H54 (cell line): Measurements from ENCODE around the gene USPL1.
"Not testable (repeated sequence)": the region's sequence is repeated elsewhere in the genome, so short reads cannot be mapped to it uniquely, and the experiment has no call there.

Source experiments
- DNase-seq: peaks from one replicate; pipeline ENCODE4 v3.0.0; 2011; ENCODE audit warnings: low spot score, mixed read lengths; ENCODE audit not compliant: insufficient read length
- FAIRE-seq: peaks from 3 replicates; lab custom pipeline; 2011; peaks lifted over from hg19 to GRCh38; lab: Jason Lieb, UNC
- POLR2A ChIP-seq: IDR thresholded peaks from 2 replicates; pipeline ENCODE4 v1.6.1; 2011; ENCODE audit warnings: low read depth, mild to moderate bottlenecking, low read length

The USPL1 gene

DNA sequence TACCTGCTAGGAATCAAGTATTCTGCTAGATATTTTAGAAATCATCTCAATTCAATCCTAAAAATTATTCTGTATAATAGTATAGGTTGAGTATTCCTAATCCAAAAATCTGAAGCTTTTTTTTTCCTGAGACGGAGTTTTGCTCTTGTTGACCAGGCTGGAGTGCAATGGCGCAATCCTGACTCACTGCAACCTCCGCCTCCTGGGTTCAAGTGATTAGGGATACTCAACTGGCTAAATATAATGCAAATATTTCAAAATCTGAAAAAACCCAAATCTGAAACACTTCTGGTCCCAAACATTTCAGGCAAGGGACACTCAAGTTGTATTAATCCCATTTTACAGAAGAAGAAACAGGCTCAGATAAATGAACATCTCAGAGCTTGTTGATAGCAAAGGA, 17.2 kb upstream of the USPL1 start:
- FAIRE-seq (no peak), DNase-seq (no peak)
- no peak for TF ChIP-seq POLR2A

DNA sequence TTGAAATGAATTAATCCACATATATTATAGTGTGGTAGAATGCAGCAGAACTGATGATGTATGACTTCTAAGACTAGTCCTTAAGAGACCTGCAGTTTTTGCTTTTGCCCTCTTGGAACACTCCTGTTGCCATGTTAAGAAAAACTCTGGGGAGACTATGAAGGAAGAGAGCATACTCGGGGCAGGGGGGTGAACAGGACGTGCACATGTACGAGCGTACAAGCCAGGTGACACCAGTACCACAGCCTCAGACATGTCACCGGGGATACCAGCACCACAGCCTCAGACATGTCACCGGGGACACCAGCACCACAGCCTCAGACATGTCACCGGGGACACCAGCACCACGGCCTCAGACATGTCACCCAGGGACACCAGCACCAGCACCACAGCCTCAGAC, 15.9 kb upstream of the USPL1 start:
- DNase-seq (no peak), FAIRE-seq (no peak)
- no peak for TF ChIP-seq POLR2A

DNA sequence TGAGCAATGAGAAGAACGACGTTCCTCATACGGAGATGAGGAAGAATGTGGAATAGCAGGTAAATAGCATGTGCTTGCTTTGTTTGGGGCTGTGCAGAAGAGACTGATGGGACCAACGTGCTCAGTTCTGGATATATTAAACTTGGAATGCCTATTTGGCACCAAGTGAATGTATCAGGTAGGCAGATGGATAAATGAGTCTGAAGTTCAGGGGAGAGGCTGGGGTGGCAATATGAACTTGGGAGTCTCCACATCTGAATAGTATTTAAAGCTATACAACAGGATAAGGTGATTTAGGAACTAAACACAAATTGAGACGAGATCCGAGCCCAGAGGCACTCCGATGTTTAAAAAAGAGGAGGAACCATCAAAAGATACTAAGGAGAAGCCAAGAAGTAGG, 12.7 kb upstream of the USPL1 start:
- FAIRE-seq = no peak
- no peak for TF ChIP-seq POLR2A
- DNase-seq = no peak

DNA sequence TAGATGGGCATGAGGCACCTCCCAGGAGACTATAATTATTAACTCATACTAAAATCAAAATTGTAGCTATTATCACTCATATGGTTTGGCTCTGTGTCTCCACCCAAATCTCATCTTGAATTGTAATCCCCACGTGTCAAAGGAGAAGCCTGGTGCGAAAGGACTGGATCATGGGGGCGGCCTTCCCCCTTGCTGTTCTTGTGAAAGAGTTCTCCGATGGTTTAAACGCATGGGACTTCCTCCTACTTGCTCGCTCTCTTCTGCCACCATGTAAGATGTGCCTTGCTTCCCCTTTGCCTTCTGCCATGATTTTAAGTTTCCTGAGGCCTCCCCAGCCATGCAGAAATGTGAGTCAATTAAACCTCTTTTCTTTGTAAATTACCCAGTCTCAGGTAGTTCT, 10.5 kb upstream of the USPL1 start:
- not testable (repeated sequence) for FAIRE-seq, DNase-seq

DNA sequence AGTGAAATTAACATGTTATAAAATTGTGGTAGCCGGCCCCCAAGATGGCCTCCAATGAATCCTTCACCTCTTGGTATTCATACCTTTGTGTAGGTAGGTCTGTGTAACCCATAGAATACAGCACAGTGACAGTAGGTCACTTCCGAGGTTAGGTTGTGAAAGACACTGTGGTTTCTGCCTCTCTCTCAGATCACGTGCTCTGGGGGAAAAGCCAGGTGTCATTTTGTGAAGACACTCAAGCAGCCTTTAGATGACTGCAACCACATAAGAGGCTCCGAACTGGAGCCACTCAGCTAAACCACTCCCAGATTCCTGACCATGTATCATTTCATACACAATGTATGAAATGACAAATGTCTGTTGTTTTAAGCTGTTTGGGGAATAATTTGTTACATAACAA, 9.8 kb upstream of the USPL1 start:
- DNase-seq = no peak
- TF ChIP-seq POLR2A = no peak
- FAIRE-seq = no peak

DNA sequence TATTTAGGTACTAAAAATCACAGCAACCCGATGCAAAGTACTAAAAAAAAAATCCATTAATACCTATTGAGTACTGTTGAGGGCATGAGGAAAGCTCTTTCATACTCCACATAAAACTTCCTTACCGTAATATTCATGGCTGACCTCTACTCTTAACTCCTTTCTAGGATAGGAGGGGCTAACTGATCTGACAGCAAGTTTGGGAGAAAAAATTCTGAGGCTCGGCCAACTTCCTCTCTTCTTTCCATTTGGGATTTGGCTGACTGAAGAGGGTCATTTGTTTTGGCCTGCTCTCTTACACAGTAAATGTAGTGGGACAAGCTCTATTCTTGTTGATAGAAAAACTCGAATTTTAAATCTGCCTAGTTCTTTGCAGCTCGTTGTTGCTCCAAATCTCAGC, 9.4 kb upstream of the USPL1 start:
- TF ChIP-seq POLR2A = no peak
- DNase-seq (no peak), FAIRE-seq (no peak)

DNA sequence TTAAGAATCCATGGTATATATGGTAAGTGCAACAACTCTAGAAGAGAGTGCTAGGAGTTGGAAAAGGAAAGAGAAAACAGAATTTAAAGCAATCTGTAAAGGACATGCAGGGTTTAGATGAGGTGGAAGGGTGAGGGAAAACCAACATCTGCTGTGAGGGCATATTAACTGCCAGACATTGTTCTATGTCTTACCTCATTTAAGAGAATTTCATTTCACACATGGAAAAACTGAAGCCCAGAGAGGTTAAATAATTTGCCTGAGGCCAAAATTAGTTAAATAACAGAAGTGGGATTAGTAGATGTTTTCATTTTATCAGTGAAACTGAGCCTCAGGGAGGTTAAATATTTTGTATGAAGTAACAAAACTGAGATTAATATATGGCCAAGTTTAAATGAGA, 7.4 kb upstream of the USPL1 start:
- no peak for TF ChIP-seq POLR2A
- FAIRE-seq (no peak), DNase-seq (no peak)

DNA sequence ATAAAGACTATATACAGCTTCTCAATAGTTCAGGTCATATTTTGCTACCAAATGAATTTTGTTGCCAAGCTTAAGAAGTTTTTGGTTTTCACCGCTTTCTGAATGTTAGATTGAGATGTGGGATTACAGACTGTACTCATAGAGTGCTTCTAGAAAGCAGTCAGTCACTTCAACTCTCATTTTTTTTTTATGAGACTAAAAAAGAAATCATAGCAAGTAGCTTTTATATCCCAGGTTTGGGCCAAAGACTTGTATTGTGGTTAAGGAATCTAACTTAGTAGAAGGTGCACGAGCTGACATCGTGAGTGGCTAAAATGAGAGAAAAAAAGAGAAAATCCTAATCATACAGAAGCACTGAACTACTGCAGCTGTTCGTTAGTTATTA, 2.2 kb upstream of the USPL1 start:
- FAIRE-seq (no peak), DNase-seq (no peak)
- no peak for TF ChIP-seq POLR2A

DNA sequence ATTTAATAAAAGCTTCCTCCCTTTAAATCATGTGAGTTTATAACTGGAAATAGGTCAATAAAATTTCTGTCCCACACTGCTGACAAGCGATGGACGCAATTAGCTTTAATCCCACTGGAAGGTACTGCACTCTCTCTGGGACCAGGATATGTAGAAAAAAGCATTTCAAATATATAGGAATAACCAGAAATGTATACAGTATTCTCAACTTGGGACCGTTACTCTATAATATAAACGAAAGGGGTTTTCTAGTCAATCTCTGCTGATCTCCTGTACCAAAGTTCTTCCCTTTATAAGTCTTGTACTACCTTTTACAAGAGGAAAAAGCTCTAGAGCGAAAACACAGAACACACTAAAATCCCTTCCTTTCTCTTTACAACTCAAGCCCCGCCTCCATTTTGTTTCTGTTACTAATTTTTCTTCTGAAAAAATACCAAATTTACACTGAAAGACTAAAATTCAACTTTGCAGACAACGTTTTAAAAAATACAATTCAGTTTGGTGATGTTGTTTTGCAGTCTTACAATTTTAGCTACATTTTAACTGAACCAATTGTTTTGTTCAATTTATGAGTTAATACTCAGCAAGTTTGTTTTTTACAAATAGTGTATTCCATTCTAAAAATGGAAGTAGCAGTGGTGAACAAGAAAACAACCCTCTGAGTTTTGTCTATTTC, 1.7 kb upstream of the USPL1 start:
- no peak for TF ChIP-seq POLR2A
- DNase-seq (no peak), FAIRE-seq (no peak)

DNA sequence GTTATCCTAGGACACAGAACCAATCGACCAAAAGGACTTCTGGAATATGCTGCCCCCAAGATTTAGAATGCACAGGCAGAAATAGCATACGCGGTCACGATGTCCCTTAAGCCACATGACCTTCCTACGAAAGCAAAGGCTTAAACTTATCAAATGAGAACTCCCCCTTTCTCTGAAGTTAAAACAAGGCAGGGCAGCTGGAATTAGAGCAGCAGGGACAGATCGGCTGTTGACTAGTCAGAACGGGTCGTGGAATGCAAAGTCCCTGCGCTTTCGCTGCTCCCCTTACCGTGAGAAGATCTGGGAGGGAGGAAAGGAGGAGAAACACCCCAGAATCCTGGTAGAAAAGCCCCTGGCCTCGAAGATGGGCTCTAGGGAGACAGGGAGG, 799 bp upstream of the USPL1 start:
- TF ChIP-seq POLR2A = peak; percentile 57
- FAIRE-seq = peak; percentile 81
- peak; percentile 7 for DNase-seq

DNA sequence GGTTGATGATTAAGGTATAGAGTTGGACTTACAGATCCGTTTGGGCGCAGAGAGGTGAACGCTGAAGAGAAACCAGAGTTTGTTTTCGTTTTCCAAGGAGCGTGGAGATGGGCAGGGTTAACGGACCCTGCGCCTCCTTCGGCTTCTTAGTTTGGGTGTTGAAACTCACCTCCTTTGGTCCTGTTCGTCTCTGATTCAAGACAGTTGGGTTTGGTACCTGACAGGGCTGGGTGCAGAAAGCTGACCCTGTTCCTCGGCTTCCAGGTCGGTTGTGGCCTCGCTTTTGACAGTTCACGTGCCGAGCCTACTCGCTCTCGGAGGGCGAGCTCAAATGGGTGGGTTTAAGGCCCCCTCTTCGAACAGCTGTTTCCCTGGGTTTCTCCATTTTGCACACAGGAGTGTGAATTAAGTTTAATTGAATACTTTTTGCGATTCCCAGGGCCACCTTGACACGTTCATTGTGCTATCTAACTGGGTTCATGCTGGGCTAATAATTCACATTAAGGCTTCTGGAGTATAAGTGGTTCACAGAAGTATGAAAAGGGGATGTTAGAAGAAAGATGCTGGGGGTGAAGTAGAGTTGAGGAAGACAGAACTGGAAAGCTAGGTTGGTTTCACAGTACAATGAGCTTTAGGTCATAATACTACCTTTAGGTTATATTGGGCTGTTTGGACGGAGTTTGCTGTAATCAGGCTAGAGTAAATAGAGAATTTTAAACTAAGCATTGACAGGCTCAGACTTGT, 638 bp downstream of the USPL1 start:
- DNase-seq (no peak), FAIRE-seq (no peak)
- no peak for TF ChIP-seq POLR2A

DNA sequence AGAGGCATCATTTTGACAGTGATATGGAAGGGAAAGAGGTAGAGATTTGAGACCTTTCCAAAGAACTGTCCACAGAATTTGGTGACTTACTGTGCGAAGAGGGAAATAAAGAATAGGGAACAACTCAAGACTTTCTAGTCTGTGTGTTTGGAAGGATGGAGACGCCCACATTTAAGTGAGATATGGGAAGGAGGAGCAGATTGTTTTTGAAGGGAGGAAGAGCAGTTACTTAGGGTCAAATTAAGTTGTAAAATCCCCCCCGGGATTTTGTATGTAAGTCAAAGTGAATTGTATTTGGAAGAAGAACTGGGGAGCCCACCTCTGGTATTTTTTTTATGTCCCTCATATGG, 1.2 kb downstream of the USPL1 start:
- DNase-seq (no peak), FAIRE-seq (no peak)
- TF ChIP-seq POLR2A = no peak

DNA sequence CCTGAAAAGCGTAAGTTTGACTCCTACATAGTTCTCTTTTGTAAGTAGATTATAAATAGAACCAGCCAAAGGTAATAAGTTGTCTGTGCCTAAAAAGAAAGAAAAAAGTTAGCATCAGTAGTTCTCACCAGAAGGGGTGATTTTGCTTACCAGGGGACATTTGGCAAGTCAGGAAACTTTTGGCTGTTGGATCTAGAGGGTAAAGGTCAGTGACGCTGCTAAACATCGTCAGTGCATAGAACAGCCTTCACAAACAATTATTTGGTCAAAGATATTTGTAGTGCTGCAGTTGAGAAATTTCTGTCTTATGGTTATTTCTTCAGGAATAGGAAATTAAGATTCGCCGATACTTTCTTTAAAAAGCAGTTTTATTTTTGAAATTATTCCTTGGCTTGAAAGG, 2.0 kb downstream of the USPL1 start:
- FAIRE-seq (no peak), DNase-seq (no peak)
- no peak for TF ChIP-seq POLR2A

DNA sequence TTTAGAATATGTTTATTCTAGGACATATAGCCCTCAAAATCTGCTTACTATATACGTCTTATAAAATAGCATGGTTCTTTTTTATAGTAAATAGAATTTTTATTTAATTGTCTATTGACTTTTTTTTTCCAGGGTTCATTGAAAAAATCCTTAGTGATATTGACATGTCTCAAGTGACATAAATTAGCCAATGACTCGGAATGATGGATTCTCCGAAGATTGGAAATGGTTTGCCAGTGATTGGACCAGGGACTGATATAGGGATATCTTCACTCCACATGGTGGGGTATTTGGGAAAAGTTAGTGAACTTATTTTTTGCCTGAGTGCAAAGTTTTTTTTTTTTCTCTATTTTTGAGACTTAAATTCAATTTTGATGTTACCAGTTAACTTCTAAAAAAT, 3.2 kb downstream of the USPL1 start:
- TF ChIP-seq POLR2A = no peak
- FAIRE-seq (no peak), DNase-seq (no peak)

DNA sequence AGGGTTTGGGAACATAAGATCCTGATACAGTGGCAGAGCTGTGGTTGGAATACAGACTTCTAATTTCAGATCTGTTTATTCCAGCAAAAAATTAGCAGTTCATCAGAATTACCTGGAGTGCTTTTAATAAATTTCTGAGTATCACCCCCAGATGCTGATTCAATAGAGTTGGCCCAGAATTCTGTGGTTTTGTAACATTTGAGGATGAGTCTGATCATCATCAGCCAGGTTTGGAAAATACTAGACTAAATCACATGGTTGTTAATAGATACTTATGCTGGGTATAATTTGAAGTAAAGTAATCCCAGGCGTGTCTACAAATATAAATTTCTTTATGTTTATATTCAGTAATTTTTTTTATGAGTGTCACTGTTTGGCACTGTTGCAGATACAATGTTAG, 4.8 kb downstream of the USPL1 start:
- FAIRE-seq = no peak
- DNase-seq = no peak
- TF ChIP-seq POLR2A = no peak
